PC-9 (cell line): ENCODE results near the gene ADIPOR2.

Experiments
- EZH2 ChIP-seq: fragments of 200-600 bp; sonication (generic); IDR thresholded peaks from 2 replicates; pipeline ENCODE4 v1.8.0; 2017; ENCODE audit warnings: antibody characterized with exemption, low read depth
- TF ChIP-seq, protein P1 (sequence below): fragments of 200-600 bp; sonication (generic); conservative IDR thresholded peaks from 2 replicates; pipeline ENCODE4 v1.6.1; 2017; ENCODE audit warnings: mixed run types, antibody characterized with exemption, mild to moderate bottlenecking, moderate library complexity

DNA sequence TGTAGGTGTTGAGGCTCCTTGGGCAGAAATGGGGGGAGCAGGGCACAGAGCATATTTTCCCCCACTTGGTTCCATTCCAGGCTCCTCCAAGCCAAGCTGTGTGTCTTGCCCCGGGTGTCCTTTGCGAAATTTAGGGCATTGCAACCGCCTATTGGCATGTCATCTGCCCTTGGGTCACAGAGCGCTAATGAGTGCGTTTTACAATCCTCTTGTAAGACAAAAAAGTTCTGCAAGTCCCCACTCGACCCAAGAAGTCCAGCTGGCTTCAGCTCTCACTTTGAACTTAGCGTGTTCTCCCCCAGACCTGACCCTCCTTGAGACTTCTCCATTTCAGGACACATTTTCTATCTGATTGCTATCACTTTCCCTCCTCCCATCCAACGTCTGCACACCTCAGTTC, 123.4 kb downstream of the ADIPOR2 start:
- TF ChIP-seq, protein P1, sequence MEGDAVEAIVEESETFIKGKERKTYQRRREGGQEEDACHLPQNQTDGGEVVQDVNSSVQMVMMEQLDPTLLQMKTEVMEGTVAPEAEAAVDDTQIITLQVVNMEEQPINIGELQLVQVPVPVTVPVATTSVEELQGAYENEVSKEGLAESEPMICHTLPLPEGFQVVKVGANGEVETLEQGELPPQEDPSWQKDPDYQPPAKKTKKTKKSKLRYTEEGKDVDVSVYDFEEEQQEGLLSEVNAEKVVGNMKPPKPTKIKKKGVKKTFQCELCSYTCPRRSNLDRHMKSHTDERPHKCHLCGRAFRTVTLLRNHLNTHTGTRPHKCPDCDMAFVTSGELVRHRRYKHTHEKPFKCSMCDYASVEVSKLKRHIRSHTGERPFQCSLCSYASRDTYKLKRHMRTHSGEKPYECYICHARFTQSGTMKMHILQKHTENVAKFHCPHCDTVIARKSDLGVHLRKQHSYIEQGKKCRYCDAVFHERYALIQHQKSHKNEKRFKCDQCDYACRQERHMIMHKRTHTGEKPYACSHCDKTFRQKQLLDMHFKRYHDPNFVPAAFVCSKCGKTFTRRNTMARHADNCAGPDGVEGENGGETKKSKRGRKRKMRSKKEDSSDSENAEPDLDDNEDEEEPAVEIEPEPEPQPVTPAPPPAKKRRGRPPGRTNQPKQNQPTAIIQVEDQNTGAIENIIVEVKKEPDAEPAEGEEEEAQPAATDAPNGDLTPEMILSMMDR, result no peak
- no peak for TF ChIP-seq EZH2
